GM19455 (cell line): ENCODE data around the gene MAPK9.

Experiments
- ATAC-seq: cut with Tn5 transposase; IDR thresholded peaks from one replicate; pipeline ENCODE4 v1.9.1; 2021; ENCODE audit not compliant: unreplicated experiment

The MAPK9 gene

GRCh38 chr5:180208435-180209081 is 83.3 kb downstream of the MAPK9 start:
- ATAC-seq = no peak

DNA sequence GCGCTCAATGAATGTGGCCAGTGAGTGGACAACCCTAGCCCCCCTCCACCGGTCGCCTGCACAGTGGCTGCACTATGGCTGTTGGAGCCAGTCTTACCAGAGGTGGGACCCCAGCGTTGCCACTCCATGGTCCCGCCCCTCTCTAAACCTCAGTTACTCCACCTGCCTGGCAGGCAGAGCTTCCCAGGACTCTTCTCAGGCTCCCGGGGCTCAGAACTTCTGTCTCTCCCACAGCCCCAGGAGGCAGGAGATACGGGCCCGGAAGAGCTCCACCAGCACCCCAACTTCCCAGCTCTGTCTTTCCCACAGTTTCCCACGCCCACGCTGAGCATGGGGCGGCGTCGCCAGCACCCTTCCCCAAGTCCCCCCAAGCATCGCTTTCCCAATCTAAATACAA is 83.8 kb downstream of the MAPK9 start:
- ATAC-seq = no peak

DNA sequence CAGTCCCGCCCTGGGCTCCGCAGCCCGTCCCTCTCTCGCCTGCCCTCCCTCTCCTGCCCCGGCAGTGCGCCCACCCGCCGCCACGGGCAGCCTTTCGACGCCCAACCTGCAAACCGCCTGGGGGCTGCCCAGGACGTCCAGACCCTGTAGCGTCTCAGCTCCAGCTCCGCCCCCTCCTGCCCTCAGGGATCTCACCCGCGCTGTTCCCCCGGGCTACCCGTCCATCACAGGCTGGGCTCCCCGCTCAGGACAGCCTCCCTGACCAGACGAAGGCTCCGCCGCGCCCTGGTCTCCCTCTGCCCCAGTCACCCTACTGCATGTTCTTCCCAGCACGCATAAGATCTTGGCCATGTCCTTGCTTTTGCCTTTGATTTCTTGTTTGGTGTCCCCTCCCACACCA is 84.3 kb downstream of the MAPK9 start:
- ATAC-seq = no peak

DNA sequence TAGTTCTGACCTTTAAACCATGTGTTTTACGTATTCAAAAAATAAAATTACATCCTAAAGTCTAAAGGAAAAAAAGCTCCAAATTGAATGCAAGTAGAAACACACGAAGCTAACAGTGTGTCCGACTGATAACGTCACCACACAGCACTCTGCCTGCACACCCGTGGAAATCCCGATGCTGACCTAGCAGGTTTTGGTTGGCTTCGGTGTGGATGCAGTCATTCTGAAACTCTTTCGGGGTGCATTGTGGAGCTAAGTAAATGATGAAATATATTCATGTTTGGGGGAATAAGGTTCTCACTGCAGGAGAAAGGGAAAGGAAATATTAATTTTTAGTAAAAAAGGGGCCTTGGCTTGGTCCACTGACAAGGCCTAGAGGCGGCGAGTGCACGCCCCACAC is 84.9 kb downstream of the MAPK9 start:
- no peak for ATAC-seq

DNA sequence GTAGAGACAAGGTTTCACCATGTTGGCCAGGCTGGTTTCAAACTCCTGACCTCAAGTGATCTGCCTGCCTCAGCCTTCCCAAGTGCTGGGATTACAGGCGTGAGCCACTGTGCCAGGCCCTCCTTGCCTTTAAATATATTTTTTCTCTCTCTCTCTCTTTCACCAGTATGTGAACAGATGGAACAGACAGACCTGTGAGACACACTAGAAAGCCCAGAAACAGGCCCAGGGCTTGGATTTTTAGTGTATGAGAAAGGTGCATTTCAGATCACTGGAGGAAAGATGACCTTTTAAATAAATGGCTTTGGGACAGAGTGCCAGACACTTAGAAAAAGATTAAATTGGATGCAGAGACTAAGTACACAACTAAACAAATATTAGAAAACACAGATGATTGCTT is 86.0 kb downstream of the MAPK9 start:
- no peak for ATAC-seq

GRCh38 chr5:180204276-180204819 is 87.5 kb downstream of the MAPK9 start:
- ATAC-seq = no peak

DNA sequence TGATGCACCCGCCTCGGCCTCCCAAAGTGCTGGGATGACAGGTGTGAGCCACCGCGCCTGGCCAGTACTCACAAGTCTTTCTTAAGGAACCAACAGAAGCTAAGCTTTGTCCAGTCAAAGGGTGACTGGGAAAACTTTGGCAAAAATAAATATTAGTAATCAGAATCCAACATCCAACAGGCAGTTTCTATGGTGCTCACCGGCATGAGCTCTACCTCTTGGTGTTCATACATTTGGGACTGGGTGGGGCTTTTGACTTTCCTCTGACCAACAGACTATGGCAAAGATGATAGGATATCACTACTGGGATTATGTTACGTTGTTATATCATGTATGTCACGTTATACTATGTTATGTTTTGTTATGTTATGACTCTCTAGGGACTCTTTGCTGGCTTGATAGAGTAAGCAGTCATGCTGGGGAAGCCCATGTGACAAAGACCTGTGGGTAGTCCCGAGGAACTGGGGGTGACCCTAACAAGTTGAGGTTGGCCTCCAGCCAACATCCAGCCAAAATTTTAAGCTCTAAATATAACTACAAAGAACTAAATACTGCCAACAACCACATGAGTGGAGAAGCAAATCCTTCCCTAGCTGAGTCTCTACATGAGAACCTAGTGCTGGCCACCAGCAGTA is 88.8 kb downstream of the MAPK9 start:
- ATAC-seq = no peak

DNA sequence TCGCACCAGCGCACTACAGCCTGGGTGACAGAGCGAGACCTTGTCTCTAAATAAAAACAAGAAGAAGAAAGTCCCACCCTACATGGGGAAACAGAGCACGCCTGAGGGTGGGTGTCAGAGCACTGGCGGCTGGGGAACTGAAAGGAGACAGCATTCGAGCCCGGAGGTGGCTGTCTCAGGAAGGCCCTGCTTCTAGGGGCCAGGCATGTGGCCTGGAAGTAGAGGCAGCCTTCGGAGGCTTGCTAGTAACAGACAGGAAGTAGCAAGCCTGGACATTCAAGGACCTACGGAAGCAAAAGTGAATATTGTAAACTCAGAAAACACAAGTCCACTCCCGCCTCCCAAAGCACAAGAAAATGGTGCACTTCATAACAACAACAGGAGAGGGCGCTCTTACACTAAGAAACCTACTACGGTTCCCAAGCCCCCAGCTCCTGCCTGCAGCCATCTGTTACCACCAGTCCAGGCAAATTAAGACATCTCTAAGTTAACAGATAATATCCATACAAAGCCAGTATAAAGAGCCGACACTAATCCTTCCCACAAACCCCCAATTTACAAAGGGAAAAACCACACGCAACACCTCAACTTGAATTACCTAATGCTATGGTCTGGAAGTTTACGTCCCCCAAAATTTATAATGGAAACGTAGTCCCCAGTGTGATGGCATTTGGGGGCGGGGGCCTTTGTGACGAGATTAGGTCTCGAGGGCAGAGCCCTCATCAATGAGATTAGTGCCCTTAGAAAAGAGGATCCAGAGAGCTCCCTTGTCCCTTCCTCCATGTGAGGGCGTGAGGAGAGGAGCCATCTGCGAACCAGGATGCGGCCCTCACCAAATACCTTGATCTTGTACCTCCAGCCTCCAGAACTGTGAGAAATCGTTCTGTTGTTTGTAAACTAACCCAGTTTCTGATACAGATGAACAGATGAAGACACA is 90.6 kb downstream of the MAPK9 start:
- ATAC-seq = no peak

GRCh38 chr5:180199390-180199789 is 92.5 kb downstream of the MAPK9 start:
- ATAC-seq = no peak

- no peak for ATAC-seq
Observed at GRCh38 chr5:180198208-180198607, 93.7 kb downstream of the MAPK9 start.

GRCh38 chr5:180197016-180197702 is 94.7 kb downstream of the MAPK9 start:
- no peak for ATAC-seq

GRCh38 chr5:180194410-180195345 is 97.2 kb downstream of the MAPK9 start:
- no peak for ATAC-seq

- no peak for ATAC-seq
Observed at GRCh38 chr5:180193749-180194375, 98.0 kb downstream of the MAPK9 start.

GRCh38 chr5:180191716-180192115 is 100.2 kb downstream of the MAPK9 start:
- ATAC-seq = no peak

- ATAC-seq = no peak
Observed at GRCh38 chr5:180187767-180188166, 104.1 kb downstream of the MAPK9 start.
